ENCODE results near the gene SYNRG.

The SYNRG gene

GRCh38 chr17:37585066-37585465 is 24.2 kb downstream of the SYNRG start:
- Mint-ChIP-seq H3K36me3 (ENCODE audit: insufficient read depth) (peaks cover 77% of the 10 kb centered on the region), H3K9me3 (no peaks in the 10 kb centered on the region), H3K4me1 (peaks cover 23% of the 10 kb centered on the region)

GRCh38 chr17:37576281-37576680 is 32.9 kb downstream of the SYNRG start:
- Mint-ChIP-seq H3K27ac (ENCODE audit: low read depth) (no peak overlapping the region), H3K4me1 (peaks cover 16% of the 10 kb centered on the region), H3K27me3 (no peaks in the 10 kb centered on the region), H3K9me3 (no peaks in the 10 kb centered on the region), H3K4me3 (no peak overlapping the region), H3K36me3 (ENCODE audit: insufficient read depth) (peaks cover 62% of the 10 kb centered on the region)
- ATAC-seq (replicated peaks; ENCODE audit: extremely low read depth, poor library complexity, severe bottlenecking), result no peak
- no peak for DNase-seq (ENCODE audit: low spot score in 2 of 2)

More at GRCh38 chr17:37585066-37585465, 24.2 kb downstream of the SYNRG start:
- DNase-seq (ENCODE audit: low spot score in 2 of 2) (no peak), ATAC-seq (replicated peaks; ENCODE audit: extremely low read depth, poor library complexity, severe bottlenecking) (no peak)
- Mint-ChIP-seq H3K4me3 (no peak overlapping the region), H3K27me3 (no peaks in the 10 kb centered on the region), H3K27ac (ENCODE audit: low read depth) (peak overlapping the region; percentile 80)

GRCh38 chr17:37574427-37574826 is 34.8 kb downstream of the SYNRG start:
- DNase-seq (ENCODE audit: low spot score in 2 of 2) (no peak), ATAC-seq (replicated peaks; ENCODE audit: extremely low read depth, poor library complexity, severe bottlenecking) (no peak)
- H3K36me3 Mint-ChIP-seq (ENCODE audit: insufficient read depth), result peaks cover 63% of the 10 kb centered on the region
- H3K27ac Mint-ChIP-seq (ENCODE audit: low read depth), result peak overlapping the region; percentile 25
- no peaks in the 10 kb centered on the region for H3K27me3 Mint-ChIP-seq
- no peaks in the 10 kb centered on the region for H3K9me3 Mint-ChIP-seq
- H3K4me3 Mint-ChIP-seq, result no peak overlapping the region
- H3K4me1 Mint-ChIP-seq, result peaks cover 16% of the 10 kb centered on the region

GRCh38 chr17:37571674-37572073 is 37.5 kb downstream of the SYNRG start:
- Mint-ChIP-seq H3K27ac (ENCODE audit: low read depth) (no peak overlapping the region), H3K4me3 (no peak overlapping the region), H3K36me3 (ENCODE audit: insufficient read depth) (peaks cover 70% of the 10 kb centered on the region), H3K9me3 (no peaks in the 10 kb centered on the region), H3K27me3 (no peaks in the 10 kb centered on the region), H3K4me1 (peaks cover 29% of the 10 kb centered on the region)
- ATAC-seq (replicated peaks; ENCODE audit: extremely low read depth, poor library complexity, severe bottlenecking) (no peak), DNase-seq (ENCODE audit: low spot score in 2 of 2) (no peak)

GRCh38 chr17:37570527-37571093 is 38.6 kb downstream of the SYNRG start:
- H3K9me3 Mint-ChIP-seq, result no peaks in the 10 kb centered on the region
- H3K4me1 Mint-ChIP-seq, result peaks cover 30% of the 10 kb centered on the region
- peaks cover 67% of the 10 kb centered on the region for H3K36me3 Mint-ChIP-seq (ENCODE audit: insufficient read depth)
- no peaks in the 10 kb centered on the region for H3K27me3 Mint-ChIP-seq
- no peak for ATAC-seq (replicated peaks; ENCODE audit: extremely low read depth, poor library complexity, severe bottlenecking)
- DNase-seq (ENCODE audit: low spot score in 2 of 2), result no peak
- H3K4me3 Mint-ChIP-seq, result no peak overlapping the region
- H3K27ac Mint-ChIP-seq (ENCODE audit: low read depth), result no peak overlapping the region

- no peak for DNase-seq (ENCODE audit: low spot score in 2 of 2)
- H3K27me3 Mint-ChIP-seq, result no peaks in the 10 kb centered on the region
- ATAC-seq (replicated peaks; ENCODE audit: extremely low read depth, poor library complexity, severe bottlenecking), result no peak
- H3K4me3 Mint-ChIP-seq, result no peak overlapping the region
- peaks cover 70% of the 10 kb centered on the region for H3K36me3 Mint-ChIP-seq (ENCODE audit: insufficient read depth)
- H3K4me1 Mint-ChIP-seq, result peaks cover 22% of the 10 kb centered on the region
- peak overlapping the region; percentile 29 for H3K27ac Mint-ChIP-seq (ENCODE audit: low read depth)
- H3K9me3 Mint-ChIP-seq, result no peaks in the 10 kb centered on the region
Observed at GRCh38 chr17:37568350-37569053, 40.7 kb downstream of the SYNRG start.

- ATAC-seq (replicated peaks; ENCODE audit: extremely low read depth, poor library complexity, severe bottlenecking), result no peak
- Mint-ChIP-seq H3K4me3 (no peak overlapping the region), H3K9me3 (no peaks in the 10 kb centered on the region), H3K36me3 (ENCODE audit: insufficient read depth) (peaks cover 67% of the 10 kb centered on the region), H3K27me3 (no peaks in the 10 kb centered on the region), H3K4me1 (peaks cover 22% of the 10 kb centered on the region), H3K27ac (ENCODE audit: low read depth) (peak overlapping the region; percentile 58)
- no peak for DNase-seq (ENCODE audit: low spot score in 2 of 2)
Observed at GRCh38 chr17:37567538-37567937, 41.7 kb downstream of the SYNRG start.

GRCh38 chr17:37567137-37567536 is 42.1 kb downstream of the SYNRG start:
- no peaks in the 10 kb centered on the region for H3K9me3 Mint-ChIP-seq
- peaks cover 67% of the 10 kb centered on the region for H3K36me3 Mint-ChIP-seq (ENCODE audit: insufficient read depth)
- no peak for ATAC-seq (replicated peaks; ENCODE audit: extremely low read depth, poor library complexity, severe bottlenecking)
- DNase-seq (ENCODE audit: low spot score in 2 of 2), result no peak
- peak overlapping the region; percentile 58 for H3K27ac Mint-ChIP-seq (ENCODE audit: low read depth)
- no peak overlapping the region for H3K4me3 Mint-ChIP-seq
- H3K4me1 Mint-ChIP-seq, result peaks cover 26% of the 10 kb centered on the region
- H3K27me3 Mint-ChIP-seq, result no peaks in the 10 kb centered on the region

GRCh38 chr17:37564252-37564651 is 45.0 kb downstream of the SYNRG start:
- Mint-ChIP-seq H3K27me3 (no peaks in the 10 kb centered on the region), H3K9me3 (no peaks in the 10 kb centered on the region), H3K36me3 (ENCODE audit: insufficient read depth) (peaks cover 65% of the 10 kb centered on the region), H3K4me3 (no peak overlapping the region), H3K4me1 (peaks cover 27% of the 10 kb centered on the region), H3K27ac (ENCODE audit: low read depth) (no peak overlapping the region)
- DNase-seq (ENCODE audit: low spot score in 2 of 2), result no peak
- ATAC-seq (replicated peaks; ENCODE audit: extremely low read depth, poor library complexity, severe bottlenecking), result no peak

GRCh38 chr17:37562016-37562745 is 47.0 kb downstream of the SYNRG start:
- ATAC-seq (replicated peaks; ENCODE audit: extremely low read depth, poor library complexity, severe bottlenecking) (no peak), DNase-seq (ENCODE audit: low spot score in 2 of 2) (no peak)
- no peaks in the 10 kb centered on the region for H3K27me3 Mint-ChIP-seq
- H3K4me1 Mint-ChIP-seq, result peaks cover 28% of the 10 kb centered on the region
- H3K9me3 Mint-ChIP-seq, result no peaks in the 10 kb centered on the region
- H3K4me3 Mint-ChIP-seq, result no peak overlapping the region
- no peak overlapping the region for H3K27ac Mint-ChIP-seq (ENCODE audit: low read depth)
- peaks cover 64% of the 10 kb centered on the region for H3K36me3 Mint-ChIP-seq (ENCODE audit: insufficient read depth)

GRCh38 chr17:37558299-37558698 is 50.9 kb downstream of the SYNRG start:
- no peak for ATAC-seq (replicated peaks; ENCODE audit: extremely low read depth, poor library complexity, severe bottlenecking)
- peaks cover 57% of the 10 kb centered on the region for H3K36me3 Mint-ChIP-seq (ENCODE audit: insufficient read depth)

GRCh38 chr17:37557482-37557881 is 51.7 kb downstream of the SYNRG start:
- no peak overlapping the region for H3K27ac Mint-ChIP-seq (ENCODE audit: low read depth)
- H3K36me3 Mint-ChIP-seq (ENCODE audit: insufficient read depth), result peaks cover 64% of the 10 kb centered on the region
- no peaks in the 10 kb centered on the region for H3K27me3 Mint-ChIP-seq
- DNase-seq (ENCODE audit: low spot score in 2 of 2) (no peak), ATAC-seq (replicated peaks; ENCODE audit: extremely low read depth, poor library complexity, severe bottlenecking) (no peak)
- H3K9me3 Mint-ChIP-seq, result no peaks in the 10 kb centered on the region
- peaks cover 30% of the 10 kb centered on the region for H3K4me1 Mint-ChIP-seq
- H3K4me3 Mint-ChIP-seq, result no peak overlapping the region

More at GRCh38 chr17:37558299-37558698, 50.9 kb downstream of the SYNRG start:
- no peaks in the 10 kb centered on the region for H3K9me3 Mint-ChIP-seq
- DNase-seq (ENCODE audit: low spot score in 2 of 2), result no peak
- no peak overlapping the region for H3K4me3 Mint-ChIP-seq
- H3K27ac Mint-ChIP-seq (ENCODE audit: low read depth), result no peak overlapping the region
- no peaks in the 10 kb centered on the region for H3K27me3 Mint-ChIP-seq
- peaks cover 23% of the 10 kb centered on the region for H3K4me1 Mint-ChIP-seq

- H3K27me3 Mint-ChIP-seq, result no peaks in the 10 kb centered on the region
- no peaks in the 10 kb centered on the region for H3K9me3 Mint-ChIP-seq
- ATAC-seq (replicated peaks; ENCODE audit: extremely low read depth, poor library complexity, severe bottlenecking) (no peak), DNase-seq (ENCODE audit: low spot score in 2 of 2) (no peak)
- H3K27ac Mint-ChIP-seq (ENCODE audit: low read depth), result no peak overlapping the region
- no peak overlapping the region for H3K4me3 Mint-ChIP-seq
- H3K4me1 Mint-ChIP-seq, result peaks cover 46% of the 10 kb centered on the region
- H3K36me3 Mint-ChIP-seq (ENCODE audit: insufficient read depth), result peaks cover 60% of the 10 kb centered on the region
Observed at GRCh38 chr17:37555386-37555785, 53.8 kb downstream of the SYNRG start.
